Esophagus muscularis mucosa (tissue), 4 donors: ENCODE data around the gene OSBPL3. TPM values are rescaled to one million over a fixed set of nuclear protein-coding genes. Genes with fewer than 3 reads are reported as not detected.

ENCODE experiments used
- DNase-seq: peaks from one replicate; pipeline ENCODE4 v3.0.0-alpha.2; 2017; ENCODE audit errors: extremely low spot score
- H3K27ac ChIP-seq, 4 donors: fragments of 200-600 bp; sonication (generic); replicated peaks in 1 of 4; 1 replicate in 3 of 4; 2 replicates in 1 of 4; pipeline ENCODE4 v1.5.1; 2016 to 2019; ENCODE audit warnings: mild to moderate bottlenecking in 1 of 4
- H3K27me3 ChIP-seq, 4 donors: fragments of 200-600 bp; sonication (generic); one replicate each; pipeline versions ENCODE4 v1.5.1 to v1.6.0; 2016 to 2019
- H3K36me3 ChIP-seq, 4 donors: fragments of 200-600 bp; sonication (generic); one replicate each; pipeline ENCODE4 v1.5.1; 2016 to 2019
- H3K4me1 ChIP-seq, 4 donors: fragments of 200-600 bp; sonication (generic); one replicate each; pipeline ENCODE4 v1.5.1; 2016 to 2019
- H3K4me3 ChIP-seq, 4 donors: fragments of 200-600 bp; sonication (generic); 1 replicate in 2 of 4; 2 replicates in 2 of 4; pipeline ENCODE4 v1.5.1; 2016 to 2019; ENCODE audit warnings: mild to moderate bottlenecking in 4 of 4, moderate library complexity in 1 of 4
- H3K9me3 ChIP-seq, 4 donors: fragments of 200-600 bp; sonication (generic); 1 replicate in 3 of 4; 2 replicates in 1 of 4; pipeline ENCODE4 v1.5.1; 2016 to 2019
- EP300 ChIP-seq: sonication (generic); formaldehyde crosslinking; IDR thresholded peaks from one replicate; pipeline ENCODE4 v1.6.1; 2017; ENCODE audit warnings: antibody characterized with exemption
- POLR2A ChIP-seq: fragments of 450-650 bp; IDR thresholded peaks from one replicate; pipeline ENCODE4 v1.6.1; 2017; ENCODE audit warnings: antibody characterized with exemption, moderate library complexity, mild to moderate bottlenecking, low read depth
- POLR2AphosphoS5 ChIP-seq, 2 donors: sonication (generic); formaldehyde crosslinking; IDR thresholded peaks; one replicate each; pipeline ENCODE4 v1.6.1; 2017; ENCODE audit warnings: antibody characterized with exemption in 2 of 2
- WGBS: methylation state at CpG from one replicate; pipeline ENCODE4 v1.1.5; 2018; 5-methylcytosine and 5-hydroxymethylcytosine counted together
- intact Hi-C: fragments of 100-400 bp; cut with DNase I; formaldehyde crosslinking; loops from one replicate; pipeline ENCODE4 v1.15.1; 2023
- total RNA-seq, 4 donors: library from RNA; depleted of rRNA; stranded (reverse); fragments of >200 nt; gene quantifications; one replicate each; pipeline versions ENCODE4 v1.1.0 to v1.2.1, GENCODE V29; 2016
- TF ChIP-seq, protein P1 (sequence below), 3 experiments: fragments of 200-600 bp in 2 of 3; fragments of 450-650 bp in 1 of 3; sonication (generic) in 2 of 3; IDR thresholded peaks; one replicate each; pipeline ENCODE4 v1.5.1; 2017 to 2019; ENCODE audit warnings: antibody characterized with exemption in 3 of 3, mild to moderate bottlenecking in 2 of 3, moderate library complexity in 1 of 3

Gene OSBPL3
- total RNA-seq, 4 donors from 2014 or later: 2.6 to 4.6 (median 3.3) TPM

GRCh38 chr7:24757353-24758275 is 222.4 kb downstream of the OSBPL3 start, which contains the start of gene GSDME:
Gene GSDME (minus strand): TSS chr7:24757464. CDS start chr7:24749774, 7,690 bp downstream.
- Histone ChIP-seq H3K9me3 (no peaks in the 10 kb centered on the region), H3K27me3 (peaks cover 0 to 5% (median 0%) of the 10 kb centered on the region in 4 donors), H3K4me1 (peaks cover 4 to 26% (median 17%) of the 10 kb centered on the region in 4 donors), H3K27ac (peak within 1 kb of the TSS; percentile 83 to 90 (median 89)), H3K4me3 (peak within 1 kb of the TSS; percentile 77 to 86 (median 82)), H3K36me3 (no peaks in the 10 kb centered on the region)
- TF ChIP-seq POLR2A (peak; percentile 33), POLR2AphosphoS5 (IDR thresholded peaks at IDR 0.05) (peak in 1 of 2 donors; percentile 34), EP300 (no peak)
- TF ChIP-seq, protein P1, sequence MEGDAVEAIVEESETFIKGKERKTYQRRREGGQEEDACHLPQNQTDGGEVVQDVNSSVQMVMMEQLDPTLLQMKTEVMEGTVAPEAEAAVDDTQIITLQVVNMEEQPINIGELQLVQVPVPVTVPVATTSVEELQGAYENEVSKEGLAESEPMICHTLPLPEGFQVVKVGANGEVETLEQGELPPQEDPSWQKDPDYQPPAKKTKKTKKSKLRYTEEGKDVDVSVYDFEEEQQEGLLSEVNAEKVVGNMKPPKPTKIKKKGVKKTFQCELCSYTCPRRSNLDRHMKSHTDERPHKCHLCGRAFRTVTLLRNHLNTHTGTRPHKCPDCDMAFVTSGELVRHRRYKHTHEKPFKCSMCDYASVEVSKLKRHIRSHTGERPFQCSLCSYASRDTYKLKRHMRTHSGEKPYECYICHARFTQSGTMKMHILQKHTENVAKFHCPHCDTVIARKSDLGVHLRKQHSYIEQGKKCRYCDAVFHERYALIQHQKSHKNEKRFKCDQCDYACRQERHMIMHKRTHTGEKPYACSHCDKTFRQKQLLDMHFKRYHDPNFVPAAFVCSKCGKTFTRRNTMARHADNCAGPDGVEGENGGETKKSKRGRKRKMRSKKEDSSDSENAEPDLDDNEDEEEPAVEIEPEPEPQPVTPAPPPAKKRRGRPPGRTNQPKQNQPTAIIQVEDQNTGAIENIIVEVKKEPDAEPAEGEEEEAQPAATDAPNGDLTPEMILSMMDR (IDR thresholded peaks at IDR 0.05): no peak
- intact Hi-C loops: no loop called here
- DNase-seq: no peak
- 51% methylated on average over 13 of the region's 81 CpGs for WGBS

GRCh38 chr7:24756545-24757352 is 223.2 kb downstream of the OSBPL3 start:
- H3K27ac ChIP-seq: peak overlapping the region; percentile 83 to 90 (median 89)
- H3K27me3 ChIP-seq: peaks cover 0 to 5% (median 0%) of the 10 kb centered on the region in 4 donors
- H3K4me1 ChIP-seq: peaks cover 4 to 26% (median 17%) of the 10 kb centered on the region in 4 donors
- intact Hi-C loops: no loop called here
- TF ChIP-seq EP300 (no peak), POLR2A (no peak), POLR2AphosphoS5 (IDR thresholded peaks at IDR 0.05) (no peak)
- TF ChIP-seq, protein P1 (IDR thresholded peaks at IDR 0.05): no peak
- DNase-seq: no peak
- no peaks in the 10 kb centered on the region for H3K9me3 ChIP-seq
- 6% methylated on average over 42 of the region's 54 CpGs for WGBS
- H3K4me3 ChIP-seq: peak overlapping the region; percentile 77 to 86 (median 82)
- H3K36me3 ChIP-seq: no peaks in the 10 kb centered on the region

DNA sequence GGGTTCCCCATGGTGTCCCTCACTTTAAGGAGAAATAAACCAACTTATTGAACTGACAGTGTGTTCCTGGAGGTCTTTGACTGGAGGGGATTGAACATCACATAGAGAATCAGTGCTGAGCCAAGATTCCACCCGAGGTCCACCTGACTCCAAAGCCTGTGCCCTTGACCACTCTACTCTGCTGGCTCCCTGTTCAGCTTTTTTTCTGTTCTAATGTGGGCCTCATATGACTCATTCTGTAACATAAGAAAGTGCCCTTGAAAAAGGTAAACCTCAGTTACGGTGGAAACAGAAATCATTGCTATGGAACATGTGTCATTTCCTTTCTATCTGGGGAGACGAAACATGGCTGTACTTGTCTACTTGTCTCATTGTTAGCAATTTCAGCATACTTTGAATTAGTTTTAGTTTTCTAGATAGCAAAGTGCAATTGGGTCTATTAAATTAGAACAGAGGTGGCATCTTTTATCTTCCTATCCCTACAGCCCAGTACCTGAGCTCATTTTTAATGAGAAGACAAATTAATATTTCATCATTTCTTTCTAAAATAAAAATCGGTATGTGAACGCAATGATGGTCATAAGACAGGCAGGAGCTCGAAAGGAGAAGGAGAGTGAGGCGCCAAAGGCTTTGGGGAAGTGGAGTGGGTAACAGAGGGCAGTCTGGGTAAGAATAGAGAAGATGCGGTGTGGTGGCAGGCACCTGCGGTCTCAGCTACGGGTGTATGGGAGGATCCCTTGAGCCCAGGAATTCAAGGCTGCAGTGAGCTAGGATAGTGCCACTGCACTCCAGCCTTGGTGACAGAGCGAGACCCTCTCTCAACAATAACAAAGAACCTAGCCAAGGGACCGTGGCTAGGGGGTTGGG is 224.2 kb downstream of the OSBPL3 start:
- TF ChIP-seq POLR2AphosphoS5 (IDR thresholded peaks at IDR 0.05) (no peak), POLR2A (no peak), EP300 (no peak)
- TF ChIP-seq, protein P1 (IDR thresholded peaks at IDR 0.05): no peak
- WGBS: 93% methylated on average over 12 of the region's 12 CpGs
- Histone ChIP-seq H3K36me3 (no peaks in the 10 kb centered on the region), H3K27ac (peak overlapping the region; percentile 83 to 90 (median 89)), H3K9me3 (no peaks in the 10 kb centered on the region), H3K4me1 (peaks cover 4 to 26% (median 17%) of the 10 kb centered on the region in 4 donors), H3K27me3 (peaks cover 0 to 5% (median 0%) of the 10 kb centered on the region in 4 donors), H3K4me3 (peak overlapping the region in 3 of 4 donors; percentile 77 to 86 (median 81))
- intact Hi-C loops: no loop called here
- no peak for DNase-seq

DNA sequence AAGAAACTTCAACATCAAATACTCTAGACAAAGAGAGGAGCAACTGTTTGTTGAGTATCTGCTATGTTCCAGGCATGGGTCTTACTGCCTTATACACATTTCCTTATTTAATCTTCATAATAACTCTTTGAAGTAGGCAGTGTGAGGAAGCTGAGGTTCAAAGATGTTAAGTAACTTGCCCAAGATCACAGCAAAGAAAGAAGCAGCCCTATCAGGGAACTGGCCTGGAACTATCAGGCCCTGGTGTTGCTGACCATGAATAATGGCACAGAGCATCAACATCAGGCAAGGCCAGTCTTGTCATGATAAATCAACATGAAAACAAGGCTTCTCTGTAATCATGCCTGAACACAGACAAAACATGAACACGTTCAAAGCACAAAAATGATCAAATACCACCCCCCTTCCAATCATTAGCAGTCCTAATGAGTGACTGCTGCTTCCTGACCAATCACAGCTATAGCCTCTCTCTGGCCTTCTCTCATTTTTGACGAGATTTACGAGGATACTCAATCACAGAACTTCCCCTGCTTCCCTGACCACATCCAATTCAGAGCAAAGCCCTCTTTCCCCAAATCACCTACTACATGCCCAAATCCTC is 225.0 kb downstream of the OSBPL3 start:
- no peak for DNase-seq
- WGBS: 86% methylated on average over 3 of the region's 3 CpGs
- H3K4me1 ChIP-seq: peaks cover 4 to 26% (median 17%) of the 10 kb centered on the region in 4 donors
- no peaks in the 10 kb centered on the region for H3K36me3 ChIP-seq
- H3K27ac ChIP-seq: no peak overlapping the region
- H3K27me3 ChIP-seq: peaks cover 0 to 5% (median 0%) of the 10 kb centered on the region in 4 donors
- no peak overlapping the region for H3K4me3 ChIP-seq
- intact Hi-C loops: no loop called here
- no peaks in the 10 kb centered on the region for H3K9me3 ChIP-seq
- TF ChIP-seq EP300: no peak
- TF ChIP-seq POLR2A: no peak
- no peak for TF ChIP-seq POLR2AphosphoS5 (IDR thresholded peaks at IDR 0.05)
- TF ChIP-seq, protein P1 (IDR thresholded peaks at IDR 0.05): no peak
